ENCODE data around the gene SLC7A10. TPM values are rescaled to one million over a fixed set of nuclear protein-coding genes. Genes with fewer than 3 reads are reported as not detected.

Gene SLC7A10
- polyA plus RNA-seq, 1 of the 3 experiments (the other 2 are of a cell fraction) = 0.02 TPM

- TF ChIP-seq CTCF (IDR thresholded peaks at IDR 0.05) (no peak), TAF1 (IDR thresholded peaks at IDR 0.05; ENCODE audit: borderline replicate concordance, low read depth, low read length) (no peak), RAD21 (IDR thresholded peaks at IDR 0.05; ENCODE audit: low read length) (no peak), REST (IDR thresholded peaks at IDR 0.05; ENCODE audit: low read depth, low read length) (no peak), YY1 (IDR thresholded peaks at IDR 0.05; ENCODE audit: low read depth) (no peak), MEF2A (IDR thresholded peaks at IDR 0.05; ENCODE audit: borderline replicate concordance, low read depth) (no peak), GATA2 (CRISPR knock-in tag; IDR thresholded peaks at IDR 0.05) (no peak), RCOR1 (IDR thresholded peaks at IDR 0.05; ENCODE audit: low read length) (no peak), TCF12 (IDR thresholded peaks at IDR 0.05) (no peak)
Measured at GRCh38 chr19:33266974-33267484, 41.4 kb upstream of the SLC7A10 start (continued).

- TF ChIP-seq JUND (IDR thresholded peaks at IDR 0.05) (no peak), USF2 (IDR thresholded peaks at IDR 0.05; ENCODE audit: borderline replicate concordance, low read depth, low read length) (no peak), NRF1 (IDR thresholded peaks at IDR 0.05; ENCODE audit: low read depth, low read length) (no peak), IRF3 (IDR thresholded peaks at IDR 0.05; ENCODE audit: low read depth, low read length) (no peak), RFX5 (IDR thresholded peaks at IDR 0.05; ENCODE audit: low read length) (no peak), NFIC (IDR thresholded peaks at IDR 0.05; ENCODE audit: borderline replicate concordance) (no peak), SIN3A (IDR thresholded peaks at IDR 0.05; ENCODE audit: borderline replicate concordance, low read depth, low read length) (no peak), MXI1 (IDR thresholded peaks at IDR 0.05; ENCODE audit: low read depth, low read length) (no peak), SMC3 (IDR thresholded peaks at IDR 0.05; ENCODE audit: low read depth, low read length) (no peak), FOSL2 (IDR thresholded peaks at IDR 0.05; ENCODE audit: borderline replicate concordance, low read depth) (no peak), RCOR1 (IDR thresholded peaks at IDR 0.05; ENCODE audit: low read length) (no peak), RXRA (IDR thresholded peaks at IDR 0.05; ENCODE audit: borderline replicate concordance, low read depth) (no peak), GABPA (IDR thresholded peaks at IDR 0.05; ENCODE audit: low read depth) (no peak), FOXM1 (IDR thresholded peaks at IDR 0.05; ENCODE audit: low read depth) (no peak), CHD2 (IDR thresholded peaks at IDR 0.05; ENCODE audit: low read length, partially characterized antibody) (no peak), RAD21 (IDR thresholded peaks at IDR 0.05; ENCODE audit: low read length) (no peak)
- ChIA-PET POLR2A (no interaction called here), CTCF (interaction anchor here (0.7 to 1.2 kb wide), 2 partner anchors 506 to 507 kb away, joined by 3 read pairs; no protein-coding TSS in a partner anchor)
Measured at GRCh38 chr19:33264881-33265445, 39.3 kb upstream of the SLC7A10 start.

More at GRCh38 chr19:33264881-33265445, 39.3 kb upstream of the SLC7A10 start:
- Histone ChIP-seq H4K20me1 (ENCODE audit: insufficient read depth) (no peaks in the 10 kb centered on the region), H3K79me2 (ENCODE audit: insufficient read depth) (no peaks in the 10 kb centered on the region), H3K27ac (ENCODE audit: low read depth in 2 of 2, low read length in 1 of 2) (no peak overlapping the region), H3K9me3 (no peaks in the 10 kb centered on the region), H3K9ac (no peak overlapping the region), H3K4me1 (ENCODE audit: control insufficient read depth in 1 of 2, insufficient read depth in 2 of 2, low read depth in 1 of 2, low read length in 1 of 2) (peaks cover 0 to 12% of the 10 kb centered on the region in 2 experiments; a peak in 1 of 4 replicates), H3K4me2 (no peak overlapping the region), H3K36me3 (replicated peaks in 1 of 2; ENCODE audit: control insufficient read depth in 1 of 2, insufficient read depth in 2 of 2, low read length in 1 of 2) (no peaks in the 10 kb centered on the region), H3K4me3 (ENCODE audit: low read depth in 2 of 2, low read length in 1 of 2) (no peak overlapping the region), H3K27me3 (ENCODE audit: insufficient read depth) (no peaks in the 10 kb centered on the region), H2AFZ (ENCODE audit: low read depth) (no peak overlapping the region), H3K9me2 (no peaks in the 10 kb centered on the region), H3F3A (replicated peaks; ENCODE audit: insufficient read depth) (no peaks in the 10 kb centered on the region)
- 76% methylated on average over 10 of the region's 14 CpGs for WGBS (ENCODE audit: low lambda C conversion rate)
- no peak for DNase-seq

Data from SK-N-SH (cell line).